ENCODE data around the gene RUNX1. TPM values are rescaled to one million over a fixed set of nuclear protein-coding genes. Genes with fewer than 3 reads are reported as not detected.
A peak's percentile ranks its signal among the peaks of the same experiment; 100 is the strongest.

The RUNX1 gene
- polyA plus RNA-seq, 3 donors = 6.2 to 49.7 (median 8.7) TPM

GRCh38 chr21:34878501-34878900, 170.6 kb downstream of the RUNX1 start:
- H3K4me1 Mint-ChIP-seq = peaks cover 54% of the 10 kb centered on the region
- H3K4me2 ChIP-seq (replicated peaks; ENCODE audit: extremely low read depth, low read length, poor library complexity, severe bottlenecking) = no peak overlapping the region
- H3K27me3 ChIP-seq (ENCODE audit: control insufficient read depth in 2 of 2, insufficient read depth in 2 of 2, low read length in 2 of 2) = no peaks in the 10 kb centered on the region
- H3K27ac Mint-ChIP-seq = peak overlapping the region in 1 of 7 donors; percentile 42
- peaks cover 0 to 3% (median 0%) of the 10 kb centered on the region in 3 donors for H3K27me3 Mint-ChIP-seq (ENCODE audit: low read depth in 3 of 3)
- intact Hi-C loops (cut with micrococcal nuclease) = no loop called here
- no peak overlapping the region for H2AFZ ChIP-seq (ENCODE audit: insufficient read depth, low read depth, low read length, poor library complexity, severe bottlenecking)
- H3K36me3 Mint-ChIP-seq = peaks cover 67 to 73% of the 10 kb centered on the region in 2 donors
- no peak overlapping the region for H3K27ac ChIP-seq (ENCODE audit: low read depth in 1 of 2, low read length in 2 of 2)
- no peaks in the 10 kb centered on the region for H3K9me3 Mint-ChIP-seq
- WGBS (ENCODE audit: insufficient coverage) = 100% methylated on average over 1 of the region's 3 CpGs
- peaks cover 62 to 69% of the 10 kb centered on the region in 2 donors for H3K36me3 ChIP-seq (replicated peaks in 1 of 2; ENCODE audit: control insufficient read depth in 1 of 2, insufficient read depth in 2 of 2, low read length in 2 of 2)
- H3K4me3 Mint-ChIP-seq = no peak overlapping the region
- no peak overlapping the region for H3K4me3 ChIP-seq (replicated peaks in 1 of 3; ENCODE audit: low read depth in 2 of 3, low read length in 3 of 3)
- TF ChIP-seq CTCF (IDR thresholded peaks at IDR 0.05) = no peak
- H4K20me1 ChIP-seq (ENCODE audit: insufficient read depth, low read length) = peaks cover 95% of the 10 kb centered on the region
- H3K79me2 ChIP-seq (ENCODE audit: insufficient read depth, low read length) = peaks cover 100% of the 10 kb centered on the region
- no peaks in the 10 kb centered on the region for H3K9me3 ChIP-seq (replicated peaks in 1 of 2; ENCODE audit: control insufficient read depth in 1 of 2, insufficient read depth in 1 of 2, low read length in 2 of 2)
- H3K9ac ChIP-seq (ENCODE audit: insufficient read depth, low read length, poor library complexity, severe bottlenecking) = no peak overlapping the region
- peaks cover 21 to 32% of the 10 kb centered on the region in 2 donors for H3K4me1 ChIP-seq (ENCODE audit: control insufficient read depth in 1 of 2, insufficient read depth in 2 of 2, low read length in 2 of 2)
- DNase-seq = no peak

GRCh38 chr21:34877485-34878128, 171.5 kb downstream of the RUNX1 start:
- peak overlapping the region in 1 of 7 donors; percentile 71 for H3K27ac Mint-ChIP-seq
- intact Hi-C loops (cut with micrococcal nuclease) = no loop called here
- H3K4me1 Mint-ChIP-seq = peaks cover 45% of the 10 kb centered on the region
- H3K27me3 Mint-ChIP-seq (ENCODE audit: low read depth in 3 of 3) = no peaks in the 10 kb centered on the region
- H3K9me3 Mint-ChIP-seq = no peaks in the 10 kb centered on the region
- Histone ChIP-seq H3K9me3 (replicated peaks in 1 of 2; ENCODE audit: control insufficient read depth in 1 of 2, insufficient read depth in 1 of 2, low read length in 2 of 2) (no peaks in the 10 kb centered on the region), H4K20me1 (ENCODE audit: insufficient read depth, low read length) (peaks cover 98% of the 10 kb centered on the region), H3K4me3 (replicated peaks in 1 of 3; ENCODE audit: low read depth in 2 of 3, low read length in 3 of 3) (no peak overlapping the region), H3K4me1 (ENCODE audit: control insufficient read depth in 1 of 2, insufficient read depth in 2 of 2, low read length in 2 of 2) (peaks cover 13 to 23% of the 10 kb centered on the region in 2 donors), H3K27ac (ENCODE audit: low read depth in 1 of 2, low read length in 2 of 2) (no peak overlapping the region), H3K27me3 (ENCODE audit: control insufficient read depth in 2 of 2, insufficient read depth in 2 of 2, low read length in 2 of 2) (no peaks in the 10 kb centered on the region), H3K4me2 (replicated peaks; ENCODE audit: extremely low read depth, low read length, poor library complexity, severe bottlenecking) (no peak overlapping the region), H3K36me3 (replicated peaks in 1 of 2; ENCODE audit: control insufficient read depth in 1 of 2, insufficient read depth in 2 of 2, low read length in 2 of 2) (peaks cover 71 to 78% of the 10 kb centered on the region in 2 donors), H3K9ac (ENCODE audit: insufficient read depth, low read length, poor library complexity, severe bottlenecking) (no peak overlapping the region), H2AFZ (ENCODE audit: insufficient read depth, low read depth, low read length, poor library complexity, severe bottlenecking) (no peak overlapping the region), H3K79me2 (ENCODE audit: insufficient read depth, low read length) (peaks cover 100% of the 10 kb centered on the region)
- 86% methylated on average over 6 of the region's 10 CpGs for WGBS (ENCODE audit: insufficient coverage)
- peaks cover 76 to 82% of the 10 kb centered on the region in 2 donors for H3K36me3 Mint-ChIP-seq
- H3K4me3 Mint-ChIP-seq = no peak overlapping the region
- TF ChIP-seq CTCF (IDR thresholded peaks at IDR 0.05) = no peak
- DNase-seq = no peak
